ENCODE data around the gene ADAMTS15.
"Not testable (repeated sequence)": the region's sequence is repeated elsewhere in the genome, so short reads cannot be mapped to it uniquely, and the experiment has no call there.

The ADAMTS15 gene

GRCh38 chr11:130436171-130436570 lies 12.3 kb upstream of the ADAMTS15 start:
- no peak for DNase-seq

- no peak for DNase-seq
Observed at GRCh38 chr11:130437848-130438247, 10.6 kb upstream of the ADAMTS15 start.

GRCh38 chr11:130438401-130439159 lies 9.9 kb upstream of the ADAMTS15 start:
- DNase-seq = not testable (repeated sequence)

DNA sequence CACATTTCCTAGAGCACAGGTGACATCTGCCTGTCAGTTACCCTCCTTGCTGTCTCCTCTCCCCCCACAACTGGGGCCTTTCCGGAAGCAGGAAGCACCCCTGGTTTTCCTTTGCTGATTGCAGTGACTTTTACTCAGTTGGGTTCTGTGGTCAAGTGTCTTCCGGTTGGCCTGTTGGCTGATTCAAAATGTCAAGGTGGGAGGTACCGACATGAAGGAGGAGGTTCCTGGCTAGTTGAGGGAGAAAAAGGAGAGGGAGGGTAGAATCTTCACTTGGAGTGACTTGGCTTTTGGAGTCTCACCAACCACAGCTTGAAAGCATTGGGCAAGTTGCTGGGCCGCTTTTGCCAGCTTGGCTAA lies 9.3 kb upstream of the ADAMTS15 start:
- DNase-seq = no peak

DNA sequence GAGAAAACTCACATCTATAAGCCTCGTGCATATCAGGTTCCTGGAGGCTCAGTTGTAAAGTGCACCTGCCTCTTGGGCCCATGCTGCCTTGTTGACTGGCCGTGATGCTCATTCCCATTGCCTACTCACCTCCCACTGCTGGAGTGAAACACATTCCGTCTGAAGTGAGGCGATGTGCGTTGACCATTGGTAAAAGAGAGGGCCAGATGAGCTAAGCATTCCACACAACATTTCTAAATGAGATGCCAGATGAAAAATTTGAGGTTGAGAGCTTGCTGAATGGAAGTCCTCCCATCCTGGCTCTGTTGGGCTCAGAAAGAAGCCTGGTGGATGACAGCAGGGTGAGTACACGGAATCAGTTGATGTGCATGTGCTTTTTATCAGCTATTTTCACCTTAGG lies 8.6 kb upstream of the ADAMTS15 start:
- DNase-seq = no peak

GRCh38 chr11:130441719-130442118 lies 6.7 kb upstream of the ADAMTS15 start:
- no peak for DNase-seq

DNA sequence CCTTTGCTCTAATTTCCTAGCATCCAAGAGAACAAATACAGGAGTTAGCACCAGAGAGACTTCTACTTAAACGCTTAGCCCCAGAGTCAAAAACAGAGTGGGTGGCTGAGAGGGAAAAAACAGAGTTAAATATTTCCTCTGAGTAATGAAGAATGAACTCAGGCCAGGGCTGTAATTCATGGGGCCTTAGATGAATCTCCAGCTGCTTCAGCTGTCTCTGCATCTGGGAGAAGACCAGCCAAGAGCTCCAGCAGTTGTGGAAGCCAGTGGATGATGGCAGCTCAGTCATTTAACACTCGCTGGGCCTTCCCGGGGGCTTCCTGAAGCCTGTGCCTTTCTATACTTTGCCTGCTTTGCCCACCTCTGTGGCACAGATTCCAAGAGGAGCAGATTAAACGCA lies 5.7 kb upstream of the ADAMTS15 start:
- no peak for DNase-seq

- DNase-seq = no peak
Observed at GRCh38 chr11:130445788-130446187, 2.7 kb upstream of the ADAMTS15 start.

GRCh38 chr11:130448039-130448415 lies 418 bp upstream of the ADAMTS15 start:
- no peak for DNase-seq

DNA sequence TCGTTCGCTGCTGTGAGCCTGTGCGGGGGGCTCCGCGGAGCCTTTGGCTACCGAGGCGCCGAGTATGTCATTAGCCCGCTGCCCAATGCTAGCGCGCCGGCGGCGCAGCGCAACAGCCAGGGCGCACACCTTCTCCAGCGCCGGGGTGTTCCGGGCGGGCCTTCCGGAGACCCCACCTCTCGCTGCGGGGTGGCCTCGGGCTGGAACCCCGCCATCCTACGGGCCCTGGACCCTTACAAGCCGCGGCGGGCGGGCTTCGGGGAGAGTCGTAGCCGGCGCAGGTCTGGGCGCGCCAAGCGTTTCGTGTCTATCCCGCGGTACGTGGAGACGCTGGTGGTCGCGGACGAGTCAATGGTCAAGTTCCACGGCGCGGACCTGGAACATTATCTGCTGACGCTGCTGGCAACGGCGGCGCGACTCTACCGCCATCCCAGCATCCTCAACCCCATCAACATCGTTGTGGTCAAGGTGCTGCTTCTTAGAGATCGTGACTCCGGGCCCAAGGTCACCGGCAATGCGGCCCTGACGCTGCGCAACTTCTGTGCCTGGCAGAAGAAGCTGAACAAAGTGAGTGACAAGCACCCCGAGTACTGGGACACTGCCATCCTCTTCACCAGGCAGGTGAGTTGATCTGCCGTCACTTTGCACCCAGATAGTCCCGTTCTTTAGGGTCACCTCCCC lies 1.0 kb downstream of the ADAMTS15 start:
- no peak for DNase-seq

DNA sequence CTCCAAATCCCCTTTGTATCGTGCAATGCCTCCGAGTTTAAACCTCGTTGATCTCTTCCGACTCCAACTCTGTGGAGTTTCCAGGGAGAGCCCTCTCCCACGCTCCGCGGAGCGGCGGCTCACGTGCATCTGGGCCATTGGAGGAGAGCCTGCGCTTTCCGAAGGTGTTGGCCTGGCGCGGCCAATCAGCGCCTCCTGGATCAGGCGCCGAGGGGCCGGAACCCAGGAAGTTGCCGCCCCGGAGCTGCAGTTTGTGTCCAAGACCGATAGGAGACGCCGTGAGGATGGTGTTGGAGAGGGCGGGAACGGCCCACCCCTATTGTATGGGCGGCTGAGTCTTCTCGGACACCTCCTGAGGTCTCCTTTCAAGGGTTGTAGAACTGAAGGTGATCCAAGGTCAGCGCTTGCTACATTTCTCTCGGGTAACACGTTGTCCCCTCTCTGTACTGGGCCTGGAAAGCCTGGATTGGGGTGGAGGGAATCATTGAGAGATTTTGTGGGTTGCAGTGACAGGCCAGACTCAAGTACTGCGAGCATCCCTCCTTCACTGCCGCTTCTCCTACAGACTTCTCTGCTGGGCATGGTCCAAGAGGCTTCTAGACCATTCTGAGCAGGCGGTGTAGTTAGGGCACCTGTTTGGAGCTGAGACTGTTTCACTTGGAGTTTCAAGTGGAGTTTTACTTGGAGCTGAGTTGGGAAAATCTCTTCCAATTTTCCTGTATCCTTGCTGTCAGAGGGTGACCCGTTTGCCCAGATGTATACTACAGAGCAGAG lies 1.7 kb downstream of the ADAMTS15 start:
- no peak for DNase-seq

DNA sequence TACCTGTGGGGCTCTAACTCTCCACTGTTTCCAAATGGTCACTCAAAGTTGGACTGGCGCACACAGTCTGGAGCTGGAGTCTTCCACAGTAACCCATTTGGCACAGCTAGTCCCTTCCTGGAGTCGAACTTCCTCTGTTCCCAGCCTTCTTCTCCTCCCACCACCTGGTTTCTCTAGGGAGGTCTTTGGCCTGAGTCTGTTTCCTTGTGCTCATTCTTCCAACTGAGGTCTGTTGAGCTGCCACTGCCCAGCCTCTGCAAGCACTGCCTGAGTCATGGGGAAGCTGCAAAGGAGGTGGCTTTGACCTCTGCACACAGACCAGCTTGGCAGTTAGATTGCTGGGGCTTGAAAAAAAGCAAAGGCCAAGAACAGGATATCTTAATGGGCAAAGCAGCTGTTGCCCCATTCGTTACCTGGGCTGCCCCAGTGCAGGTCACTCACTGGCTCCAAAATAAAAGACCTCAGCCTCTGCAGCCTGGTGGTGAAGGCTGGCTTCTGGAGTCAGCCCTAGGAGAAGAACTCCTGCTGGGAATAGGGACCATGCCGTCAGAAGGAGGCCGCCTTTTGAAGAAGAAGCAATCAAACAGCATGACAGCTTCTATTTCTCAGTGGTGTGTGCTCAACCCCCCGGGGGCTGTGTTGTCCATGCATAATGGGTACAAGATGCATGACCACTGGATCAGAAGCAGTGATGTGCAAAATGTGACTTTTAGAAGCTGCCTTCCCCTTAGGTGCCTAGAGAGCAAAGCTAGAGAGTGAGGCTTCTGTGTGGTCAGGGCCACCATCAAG lies 3.0 kb downstream of the ADAMTS15 start:
- no peak for DNase-seq

DNA sequence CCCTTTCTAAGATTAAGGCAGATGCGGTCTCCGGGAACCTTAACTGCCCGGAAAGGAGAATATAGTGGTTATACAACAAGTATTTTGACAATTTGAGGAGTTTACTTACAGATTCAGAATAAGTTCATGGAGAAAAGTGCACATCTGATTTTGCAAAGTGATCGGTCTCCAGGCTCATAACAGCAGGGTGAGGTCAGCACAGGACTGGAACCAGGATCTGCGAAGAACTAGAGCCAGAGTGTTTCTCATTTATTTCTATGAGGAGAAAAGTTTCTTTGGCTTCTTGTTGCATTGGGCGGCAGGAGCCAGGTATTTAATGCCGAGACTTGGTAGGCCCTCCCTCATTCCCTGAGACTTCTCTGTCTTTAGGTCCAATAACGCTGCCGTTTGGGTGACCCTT lies 3.7 kb downstream of the ADAMTS15 start:
- no peak for DNase-seq

DNA sequence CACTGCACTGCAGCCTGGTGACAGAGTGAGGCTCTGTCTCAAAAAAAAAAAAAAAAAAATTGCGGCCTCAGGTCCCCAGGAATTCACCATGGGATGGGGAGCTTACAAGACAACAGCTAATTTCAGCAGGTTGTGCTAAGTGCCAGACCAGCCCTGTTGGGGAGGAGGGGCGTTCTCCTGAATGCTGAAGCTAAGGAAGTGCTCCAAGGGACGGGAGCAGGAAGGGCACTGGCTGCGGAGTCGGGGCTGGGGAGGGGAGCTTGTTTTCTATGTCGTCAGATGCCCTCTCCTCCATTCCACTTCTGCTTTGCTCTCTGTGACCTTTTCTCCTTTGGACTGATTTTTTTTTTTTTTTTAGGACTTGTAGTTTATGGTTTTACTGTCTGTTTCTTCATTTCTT lies 4.5 kb downstream of the ADAMTS15 start:
- DNase-seq = no peak

DNA sequence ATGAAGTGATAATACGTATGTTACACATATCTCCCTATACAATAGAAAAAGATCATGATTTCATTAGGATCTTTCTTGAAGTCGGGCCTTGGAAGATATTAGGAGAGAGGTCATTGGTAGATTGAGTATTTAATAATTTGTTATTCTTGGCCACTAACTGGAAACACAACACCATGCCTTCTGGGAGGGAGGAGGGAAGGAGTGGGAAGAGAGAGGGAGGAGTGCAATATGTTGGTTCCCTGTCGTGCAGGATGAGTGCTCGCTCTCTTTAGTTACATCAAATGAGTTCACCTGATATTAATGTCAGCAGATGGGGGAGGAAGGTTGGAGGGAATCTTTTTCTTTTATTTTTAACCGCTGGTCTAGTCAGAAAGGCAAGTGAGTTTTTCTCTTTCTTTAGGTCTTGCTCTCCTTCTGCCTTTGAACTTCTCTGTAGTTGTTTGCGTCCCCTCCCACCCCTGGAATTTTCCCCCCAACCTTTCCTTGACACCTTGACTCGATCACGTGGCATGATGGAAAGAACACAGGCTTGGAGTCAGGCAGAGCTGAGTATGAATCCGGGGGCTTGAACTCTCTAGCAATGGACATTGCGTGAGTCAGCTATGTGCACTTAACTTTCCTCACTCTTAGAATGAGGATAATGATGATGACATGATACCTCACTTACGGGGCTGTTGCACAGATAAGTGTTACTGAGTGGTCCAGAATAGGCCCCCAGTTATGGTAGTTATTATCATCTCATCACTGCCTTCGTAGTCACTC lies 6.2 kb downstream of the ADAMTS15 start:
- DNase-seq = no peak

DNA sequence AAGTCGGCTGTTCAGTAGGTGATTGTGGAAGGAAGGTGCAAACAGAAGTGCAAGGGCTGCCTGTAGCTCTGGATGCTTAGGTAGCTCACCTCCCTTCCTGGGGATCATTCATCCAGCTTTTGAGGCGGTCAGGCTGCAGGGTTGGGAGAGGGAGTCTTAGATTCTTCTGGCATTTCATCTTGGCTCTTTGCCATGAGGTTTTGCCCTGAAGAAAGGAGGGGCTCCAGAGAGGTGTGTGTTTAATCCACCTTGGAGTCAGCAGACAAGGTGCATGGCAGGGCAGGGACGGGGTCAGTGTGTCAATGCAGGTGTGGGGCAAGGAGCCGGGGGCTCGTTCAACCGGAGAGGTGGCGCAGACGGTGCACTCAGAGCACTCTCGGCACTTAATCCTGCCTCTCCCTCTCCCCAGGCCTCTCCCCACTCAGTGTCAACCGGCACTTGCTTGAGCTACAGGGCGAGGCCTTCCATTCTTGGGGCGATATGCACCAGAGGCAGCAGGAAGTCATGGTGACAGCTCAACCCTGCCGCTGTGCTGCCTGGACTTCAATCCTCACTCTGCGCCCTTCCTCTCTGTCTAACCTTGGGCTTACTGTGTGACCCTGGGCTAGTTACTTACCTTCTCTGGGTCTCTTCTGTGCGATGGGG lies 7.2 kb downstream of the ADAMTS15 start:
- no peak for DNase-seq

GRCh38 chr11:130456286-130456685 lies 7.8 kb downstream of the ADAMTS15 start:
- no peak for DNase-seq

DNA sequence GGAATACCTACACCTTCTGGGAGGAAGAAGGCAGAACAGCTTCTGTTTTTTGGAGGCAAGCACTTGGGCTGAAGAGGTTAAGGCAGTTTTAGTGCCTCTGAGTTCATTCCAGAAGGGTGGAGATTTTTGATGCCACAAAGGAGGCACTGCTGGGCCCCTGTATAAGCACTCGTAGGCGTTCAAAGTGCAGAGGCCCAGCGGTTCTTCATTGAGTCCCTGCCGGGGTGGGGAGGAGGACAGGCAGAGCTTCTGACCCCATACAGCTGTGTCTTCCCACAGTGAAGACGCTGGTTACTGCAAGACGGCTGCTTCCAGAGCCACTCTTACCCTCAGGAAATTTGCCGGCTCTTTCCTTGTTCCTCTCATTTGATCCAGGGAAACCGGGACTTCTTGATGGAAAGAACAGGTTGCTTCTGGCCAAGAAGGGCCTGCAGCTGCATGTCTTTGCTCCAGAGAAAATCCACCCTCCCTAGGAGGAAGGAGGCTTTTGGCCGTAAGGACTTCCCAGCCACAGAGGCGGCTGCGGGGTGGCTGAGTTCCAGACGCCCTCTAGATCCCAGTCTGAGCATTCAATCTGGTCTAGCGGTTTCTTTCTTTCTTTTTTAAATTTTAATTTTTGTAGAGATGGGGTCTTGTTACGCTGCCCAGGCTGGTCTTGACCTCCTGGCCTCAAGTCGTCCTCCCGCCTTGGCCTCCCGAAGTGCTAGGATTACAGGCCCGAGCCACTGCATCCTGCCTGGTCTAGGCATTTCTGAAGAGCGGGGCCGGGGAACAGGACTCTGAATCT lies 9.4 kb downstream of the ADAMTS15 start:
- no peak for DNase-seq

- no peak for DNase-seq
Observed at GRCh38 chr11:130458410-130458729, 9.9 kb downstream of the ADAMTS15 start.

- no peak for DNase-seq
Observed at GRCh38 chr11:130459521-130459920, 11.1 kb downstream of the ADAMTS15 start.

All from NCI-H1105 (cell line).